Psoas muscle (tissue), 8 donors: ENCODE measurements around the gene CDT1. TPM values are rescaled to one million over a fixed set of nuclear protein-coding genes. Genes with fewer than 3 reads are reported as not detected.
A peak's percentile ranks its signal among the peaks of the same experiment; 100 is the strongest.

Experiments
- ATAC-seq, 4 donors: fragments of 200-7000 bp; cut with Tn5 transposase; one replicate each; pipeline ENCODE4 v1.9.1; 2020; ENCODE audit warnings: moderate library complexity in 3 of 4, mild to moderate bottlenecking in 2 of 4
- DNase-seq, 2 donors: peaks; one replicate each; pipeline ENCODE4 v3.0.0-alpha.2; 2020
- H3K27ac ChIP-seq: fragments of 200-600 bp; one replicate; pipeline ENCODE4 v1.8.0; 2022
- H3K27me3 ChIP-seq, 3 donors: fragments of 200-600 bp in 1 of 3; one replicate each; pipeline versions ENCODE4 v1.6.1 to v1.8.0; 2013 to 2022; ENCODE audit warnings: low read length in 2 of 3, mild to moderate bottlenecking in 2 of 3, moderate library complexity in 1 of 3; ENCODE audit not compliant: insufficient read depth in 3 of 3
- H3K36me3 ChIP-seq, 2 donors: fragments of 200-600 bp in 1 of 2; one replicate each; pipeline versions ENCODE4 v1.6.1 to v1.8.0; 2013 to 2022; ENCODE audit warnings: low read depth in 1 of 2, mild to moderate bottlenecking in 1 of 2, moderate library complexity in 1 of 2; ENCODE audit not compliant: insufficient read depth in 1 of 2
- H3K4me1 ChIP-seq: fragments of 200-600 bp; one replicate; pipeline ENCODE4 v1.8.0; 2022
- H3K4me3 ChIP-seq: fragments of 200-600 bp; one replicate; pipeline ENCODE4 v1.8.0; 2022; ENCODE audit warnings: mild to moderate bottlenecking
- H3K9me3 ChIP-seq: fragments of 200-600 bp; one replicate; pipeline ENCODE4 v1.8.0; 2022
- CTCF ChIP-seq: fragments of 200-600 bp; IDR thresholded peaks from one replicate; pipeline ENCODE4 v1.8.0; 2022; ENCODE audit warnings: antibody characterized with exemption
- WGBS, 3 donors: extraction: QIAGEN DNeasy Blood & Tissue Kit; methylation state at CpG; one replicate each; pipeline versions ENCODE4 v1.1.6 to v1.1.7; 2013; 5-methylcytosine and 5-hydroxymethylcytosine counted together
- intact Hi-C, 2 donors: fragments of 100-400 bp; cut with DNase I; formaldehyde crosslinking; loops; one replicate each; pipeline versions ENCODE4 v1.11.0 to v1.14.2; 2022
- polyA plus RNA-seq, 3 donors: library from polyadenylated mRNA; stranded (reverse); fragments of 200-250 nt; gene quantifications; one replicate each; pipeline ENCODE4 v1.2.3, GENCODE V29; 2013
- total RNA-seq, 4 donors: library from RNA; stranded (reverse); fragmentation: NEBNext Ultra II Directional in 2 of 4; extraction: Animal tissue kit (Norgen Biotek cat#: 25700) in 2 of 4; gene quantifications; one replicate each; pipeline versions ENCODE4 v1.2.1 to v1.2.4, GENCODE V29; 2021 to 2023
- donor health status: healthy with polysubstance abuse.
- donor health status: DM: no; HTN: no; CAD: no; lungs with moderate emphysema.
- donor health status: Bipolar disorder and iron deficiency.
- donor health status: healthy.
- donor health status: DM: yes; HTN: yes; CAD: no.
- donor health status: DM: no; HTN: no; CAD: no.
- donor health status: DM: no; HTN: no; CAD: no.
- donor health status: DM: yes; HTN: yes; CAD: no.

The CDT1 gene
- total and polyA plus RNA-seq, 7 donors, result 0.03 to 0.59 (median 0.15) TPM; not detected in 1

- no peak for TF ChIP-seq CTCF
- no peaks in the 10 kb centered on the region for H3K9me3 ChIP-seq
- H3K36me3 ChIP-seq, result no peaks in the 10 kb centered on the region
- DNase-seq (peak in 1 of 2 donors; percentile 42), ATAC-seq (no peak)
- no peak overlapping the region for H3K4me3 ChIP-seq
- H3K4me1 ChIP-seq, result peaks cover 15% of the 10 kb centered on the region
- H3K27ac ChIP-seq, result no peak overlapping the region
- H3K27me3 ChIP-seq, result peaks cover 0 to 33% (median 6%) of the 10 kb centered on the region in 3 donors
- WGBS, 3 donors, result 91% methylated on average over 31 to 32 of the region's 32 CpGs
- intact Hi-C loops, result no loop called here
These were observed 28.8 kb upstream of the CDT1 start for GRCh38 chr16:88774544-88775393.

- ATAC-seq (no peak), DNase-seq (peak in 1 of 2 donors; percentile 33)
- peaks cover 0 to 22% (median 5%) of the 10 kb centered on the region in 3 donors for H3K27me3 ChIP-seq
- intact Hi-C loops, result no loop called here
- WGBS, 3 donors, result 89 to 92% (median 91%) methylated on average over 18 of the region's 18 CpGs
- no peak overlapping the region for H3K4me3 ChIP-seq
- TF ChIP-seq CTCF, result no peak
- H3K4me1 ChIP-seq, result peaks cover 14% of the 10 kb centered on the region
- H3K36me3 ChIP-seq, result no peaks in the 10 kb centered on the region
- H3K9me3 ChIP-seq, result no peaks in the 10 kb centered on the region
- H3K27ac ChIP-seq, result no peak overlapping the region
These were observed 27.8 kb upstream of the CDT1 start for GRCh38 chr16:88775825-88776224.

- intact Hi-C loops, result no loop called here
- H3K4me1 ChIP-seq, result peaks cover 8% of the 10 kb centered on the region
- H3K9me3 ChIP-seq, result no peaks in the 10 kb centered on the region
- peak in 1 of 2 donors; percentile 35 for DNase-seq
- 82 to 90% (median 86%) methylated on average over 33 to 34 of the region's 34 CpGs for WGBS, 3 donors
- no peak overlapping the region for H3K27ac ChIP-seq
- H3K36me3 ChIP-seq, result no peaks in the 10 kb centered on the region
- no peak for TF ChIP-seq CTCF
- ATAC-seq, result no peak
- H3K4me3 ChIP-seq, result no peak overlapping the region
- H3K27me3 ChIP-seq, result peaks cover 0 to 27% (median 5%) of the 10 kb centered on the region in 3 donors
These were observed 25.9 kb upstream of the CDT1 start for GRCh38 chr16:88777471-88778270.

- TF ChIP-seq CTCF, result no peak
- DNase-seq (no peak), ATAC-seq (no peak)
- peaks cover 8% of the 10 kb centered on the region for H3K4me1 ChIP-seq
- WGBS, 3 donors, result 52 to 85% (median 62%) methylated on average over 7 of the region's 7 CpGs
- no peak overlapping the region for H3K27ac ChIP-seq
- H3K36me3 ChIP-seq, result no peaks in the 10 kb centered on the region
- H3K4me3 ChIP-seq, result no peak overlapping the region
- peaks cover 0 to 27% (median 8%) of the 10 kb centered on the region in 3 donors for H3K27me3 ChIP-seq
- H3K9me3 ChIP-seq, result no peaks in the 10 kb centered on the region
- intact Hi-C loops, result no loop called here
These were observed 25.4 kb upstream of the CDT1 start for GRCh38 chr16:88778271-88778525.
